Bronchial epithelial cell (primary cell): ENCODE measurements around the gene COPS8. TPM values are rescaled to one million over a fixed set of nuclear protein-coding genes. Genes with fewer than 3 reads are reported as not detected.

Source experiments
- DNase-seq: peaks from one replicate; pipeline ENCODE4 v3.0.0-alpha.2; 2010; ENCODE audit warnings: low read depth
- FAIRE-seq: peaks from 2 replicates; lab custom pipeline; 2011; peaks lifted over from hg19 to GRCh38; lab: Jason Lieb, UNC
- H3K27me3 ChIP-seq: 2 replicates; pipeline ENCODE4 v1.5.1; 2011; ENCODE audit warnings: low read length; ENCODE audit not compliant: control insufficient read depth, insufficient read depth
- H3K36me3 ChIP-seq: 2 replicates; pipeline ENCODE4 v1.5.1; 2011; ENCODE audit warnings: low read length; ENCODE audit not compliant: control insufficient read depth, insufficient read depth
- H3K4me3 ChIP-seq: 2 replicates; pipeline ENCODE4 v1.5.1; 2011; ENCODE audit warnings: mild to moderate bottlenecking, low read depth, low read length, control low read depth
- total RNA-seq: library from RNA; depleted of rRNA; stranded (reverse); fragments of >200 nt; gene quantifications from 2 replicates; pipeline ENCODE4 v1.2.1, GENCODE V29; 2014
- TF ChIP-seq, protein P1 (sequence below): IDR thresholded peaks from 2 replicates; pipeline ENCODE4 v1.5.1; 2011; ENCODE audit warnings: mild to moderate bottlenecking, moderate library complexity, low read length, control low read depth, inconsistent platforms; ENCODE audit not compliant: insufficient read depth, severe bottlenecking

Gene COPS8
- total RNA-seq, 1 donor from 2014 or later: 58.2 TPM

DNA sequence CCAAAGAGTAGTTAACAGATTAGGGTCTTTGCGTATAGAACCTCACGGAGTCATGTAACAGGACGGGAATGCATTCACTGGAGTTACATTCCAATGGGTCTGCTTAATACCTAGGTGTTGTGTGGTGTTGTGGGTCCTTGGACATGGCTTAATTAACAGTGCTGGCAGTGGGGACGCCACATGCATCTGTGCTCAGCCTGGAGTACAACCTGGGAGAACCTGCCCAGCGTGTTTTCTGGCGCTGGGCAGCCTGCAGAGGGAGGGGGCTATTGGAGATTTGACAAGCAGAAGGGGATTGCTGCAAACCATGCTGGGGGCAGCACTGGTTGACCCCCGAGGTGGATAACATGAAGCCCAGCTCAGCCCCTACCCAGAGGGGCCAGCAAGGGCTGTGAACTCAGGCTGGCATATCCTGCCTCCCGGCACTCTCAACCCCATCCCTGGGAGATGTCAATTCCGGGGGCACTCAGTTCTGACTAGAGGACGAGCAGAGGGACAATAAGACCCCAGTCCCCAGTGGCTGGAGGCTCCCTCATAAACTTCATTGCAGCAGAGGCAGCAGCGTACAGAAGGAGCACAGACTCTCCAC lies 29.3 kb upstream of the COPS8 start:
- TF ChIP-seq, protein P1, sequence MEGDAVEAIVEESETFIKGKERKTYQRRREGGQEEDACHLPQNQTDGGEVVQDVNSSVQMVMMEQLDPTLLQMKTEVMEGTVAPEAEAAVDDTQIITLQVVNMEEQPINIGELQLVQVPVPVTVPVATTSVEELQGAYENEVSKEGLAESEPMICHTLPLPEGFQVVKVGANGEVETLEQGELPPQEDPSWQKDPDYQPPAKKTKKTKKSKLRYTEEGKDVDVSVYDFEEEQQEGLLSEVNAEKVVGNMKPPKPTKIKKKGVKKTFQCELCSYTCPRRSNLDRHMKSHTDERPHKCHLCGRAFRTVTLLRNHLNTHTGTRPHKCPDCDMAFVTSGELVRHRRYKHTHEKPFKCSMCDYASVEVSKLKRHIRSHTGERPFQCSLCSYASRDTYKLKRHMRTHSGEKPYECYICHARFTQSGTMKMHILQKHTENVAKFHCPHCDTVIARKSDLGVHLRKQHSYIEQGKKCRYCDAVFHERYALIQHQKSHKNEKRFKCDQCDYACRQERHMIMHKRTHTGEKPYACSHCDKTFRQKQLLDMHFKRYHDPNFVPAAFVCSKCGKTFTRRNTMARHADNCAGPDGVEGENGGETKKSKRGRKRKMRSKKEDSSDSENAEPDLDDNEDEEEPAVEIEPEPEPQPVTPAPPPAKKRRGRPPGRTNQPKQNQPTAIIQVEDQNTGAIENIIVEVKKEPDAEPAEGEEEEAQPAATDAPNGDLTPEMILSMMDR: no peak
- Histone ChIP-seq H3K4me3 (no peak overlapping the region), H3K36me3 (peaks cover 1% of the 10 kb centered on the region), H3K27me3 (no peaks in the 10 kb centered on the region)
- DNase-seq (no peak), FAIRE-seq (no peak)

DNA sequence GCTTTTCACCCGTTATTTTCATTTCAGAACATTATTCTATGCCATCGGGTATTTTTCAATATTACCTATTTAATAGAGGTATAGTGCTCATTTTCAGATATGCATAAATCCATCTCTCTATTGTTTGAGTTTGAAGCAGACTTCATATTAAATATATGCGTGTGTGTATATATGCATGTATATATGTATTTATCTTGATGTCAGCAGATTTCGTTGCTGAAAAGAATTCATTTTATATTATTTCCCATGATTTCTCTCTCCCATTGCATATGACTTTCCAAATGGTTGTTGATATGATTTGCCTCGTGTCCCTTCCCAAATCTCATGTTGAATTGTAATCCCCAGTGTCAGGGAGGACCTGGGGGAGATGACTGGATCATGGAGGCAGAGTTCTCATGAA lies 28.6 kb upstream of the COPS8 start:
- H3K4me3 ChIP-seq: no peak overlapping the region
- H3K27me3 ChIP-seq: no peaks in the 10 kb centered on the region
- DNase-seq: no peak
- FAIRE-seq: no peak
- H3K36me3 ChIP-seq: peaks cover 1% of the 10 kb centered on the region
- TF ChIP-seq, protein P1: no peak

DNA sequence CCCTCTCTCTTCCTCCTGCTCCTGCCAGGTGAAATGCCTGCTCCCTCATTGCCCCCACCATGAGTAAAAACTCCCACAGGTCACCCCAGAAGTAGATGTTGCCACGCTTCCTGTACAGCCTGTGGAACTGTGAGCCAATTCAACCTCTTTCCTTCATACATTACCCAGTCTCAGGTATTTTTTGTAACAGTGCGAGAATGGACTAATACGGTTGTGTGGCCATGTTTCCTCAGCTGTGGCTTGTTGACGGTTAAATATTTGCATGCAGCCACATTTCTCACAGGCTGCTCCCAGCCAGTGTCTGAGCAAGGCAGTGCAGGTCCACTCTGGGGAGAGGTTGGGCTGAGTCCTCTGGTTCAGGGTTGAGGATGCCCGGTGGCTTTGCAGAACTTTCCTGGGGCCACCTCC lies 27.8 kb upstream of the COPS8 start:
- Histone ChIP-seq H3K36me3 (peaks cover 1% of the 10 kb centered on the region), H3K4me3 (no peak overlapping the region), H3K27me3 (no peaks in the 10 kb centered on the region)
- TF ChIP-seq, protein P1: no peak
- no peak for FAIRE-seq
- DNase-seq: no peak

DNA sequence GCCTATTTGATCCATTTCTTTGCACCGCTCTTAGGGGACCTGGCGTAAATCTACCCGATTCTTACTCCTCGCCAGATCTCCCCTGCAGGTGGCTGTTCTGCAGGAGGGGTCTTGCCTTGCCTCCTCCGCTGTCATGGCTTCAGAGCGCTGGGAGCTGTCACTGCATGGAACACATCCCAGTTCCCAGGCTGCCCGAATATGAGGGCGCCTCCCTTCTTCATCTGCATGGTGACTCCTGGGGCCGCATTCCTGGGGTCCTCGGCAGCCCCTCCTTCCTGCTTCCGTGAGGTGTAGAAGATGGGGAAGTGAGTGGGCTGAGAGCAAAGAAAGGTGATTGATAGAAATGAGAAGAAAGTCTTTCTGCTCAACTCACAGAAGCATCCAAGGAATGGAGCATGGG lies 27.3 kb upstream of the COPS8 start:
- DNase-seq: no peak
- TF ChIP-seq, protein P1: no peak
- Histone ChIP-seq H3K27me3 (no peaks in the 10 kb centered on the region), H3K4me3 (no peak overlapping the region), H3K36me3 (peaks cover 1% of the 10 kb centered on the region)
- no peak for FAIRE-seq

DNA sequence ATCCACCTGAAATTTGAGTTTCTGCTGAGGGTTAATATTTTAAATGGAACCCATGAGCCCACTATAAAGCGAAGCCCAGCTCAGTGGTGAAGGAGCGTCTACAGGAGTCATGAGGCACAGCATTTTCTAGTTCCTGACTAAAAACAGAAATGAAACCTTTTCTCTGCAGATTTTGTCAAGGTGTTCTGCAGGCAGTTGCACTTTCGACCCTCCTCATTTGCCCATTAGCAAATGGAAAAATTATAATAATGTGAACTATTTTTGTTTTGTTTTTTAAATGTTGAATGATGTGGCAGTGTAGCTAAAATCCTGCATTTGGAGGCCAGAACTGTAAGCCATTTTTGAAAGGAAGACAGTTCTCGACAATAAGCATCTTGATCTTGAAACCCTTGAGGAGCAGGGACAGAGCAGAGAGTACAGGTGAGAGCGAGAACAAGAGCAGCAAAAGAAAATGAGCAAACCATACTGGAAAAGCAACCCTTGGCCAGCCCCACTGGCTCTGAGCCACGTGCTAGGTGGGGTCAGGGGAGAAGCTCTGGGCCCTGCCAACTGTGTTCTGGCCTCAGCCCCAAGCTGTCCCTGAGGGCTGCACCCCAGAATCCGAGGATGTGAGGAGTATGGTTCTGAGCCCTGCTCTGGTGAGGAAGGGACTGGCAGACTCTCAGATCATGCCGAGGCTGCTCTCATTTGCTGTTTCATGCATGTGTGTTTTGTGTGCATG lies 26.4 kb upstream of the COPS8 start:
- Histone ChIP-seq H3K4me3 (no peak overlapping the region), H3K36me3 (peaks cover 1% of the 10 kb centered on the region), H3K27me3 (no peaks in the 10 kb centered on the region)
- no peak for FAIRE-seq
- TF ChIP-seq, protein P1: no peak
- no peak for DNase-seq
